ENCODE results near the gene SUV39H2. TPM values are rescaled to one million over a fixed set of nuclear protein-coding genes. Genes with fewer than 3 reads are reported as not detected.

The SUV39H2 gene, protein sequence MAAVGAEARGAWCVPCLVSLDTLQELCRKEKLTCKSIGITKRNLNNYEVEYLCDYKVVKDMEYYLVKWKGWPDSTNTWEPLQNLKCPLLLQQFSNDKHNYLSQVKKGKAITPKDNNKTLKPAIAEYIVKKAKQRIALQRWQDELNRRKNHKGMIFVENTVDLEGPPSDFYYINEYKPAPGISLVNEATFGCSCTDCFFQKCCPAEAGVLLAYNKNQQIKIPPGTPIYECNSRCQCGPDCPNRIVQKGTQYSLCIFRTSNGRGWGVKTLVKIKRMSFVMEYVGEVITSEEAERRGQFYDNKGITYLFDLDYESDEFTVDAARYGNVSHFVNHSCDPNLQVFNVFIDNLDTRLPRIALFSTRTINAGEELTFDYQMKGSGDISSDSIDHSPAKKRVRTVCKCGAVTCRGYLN
- total RNA-seq, result 1 to 10 TPM; 2.4 to 5.1 (median 3.4) TPM
- total RNA-seq (2013), result 5.7 TPM
- 3.6 to 50.1 (median 5.8) reads per million in 29 experiments for total RNA-seq

DNA sequence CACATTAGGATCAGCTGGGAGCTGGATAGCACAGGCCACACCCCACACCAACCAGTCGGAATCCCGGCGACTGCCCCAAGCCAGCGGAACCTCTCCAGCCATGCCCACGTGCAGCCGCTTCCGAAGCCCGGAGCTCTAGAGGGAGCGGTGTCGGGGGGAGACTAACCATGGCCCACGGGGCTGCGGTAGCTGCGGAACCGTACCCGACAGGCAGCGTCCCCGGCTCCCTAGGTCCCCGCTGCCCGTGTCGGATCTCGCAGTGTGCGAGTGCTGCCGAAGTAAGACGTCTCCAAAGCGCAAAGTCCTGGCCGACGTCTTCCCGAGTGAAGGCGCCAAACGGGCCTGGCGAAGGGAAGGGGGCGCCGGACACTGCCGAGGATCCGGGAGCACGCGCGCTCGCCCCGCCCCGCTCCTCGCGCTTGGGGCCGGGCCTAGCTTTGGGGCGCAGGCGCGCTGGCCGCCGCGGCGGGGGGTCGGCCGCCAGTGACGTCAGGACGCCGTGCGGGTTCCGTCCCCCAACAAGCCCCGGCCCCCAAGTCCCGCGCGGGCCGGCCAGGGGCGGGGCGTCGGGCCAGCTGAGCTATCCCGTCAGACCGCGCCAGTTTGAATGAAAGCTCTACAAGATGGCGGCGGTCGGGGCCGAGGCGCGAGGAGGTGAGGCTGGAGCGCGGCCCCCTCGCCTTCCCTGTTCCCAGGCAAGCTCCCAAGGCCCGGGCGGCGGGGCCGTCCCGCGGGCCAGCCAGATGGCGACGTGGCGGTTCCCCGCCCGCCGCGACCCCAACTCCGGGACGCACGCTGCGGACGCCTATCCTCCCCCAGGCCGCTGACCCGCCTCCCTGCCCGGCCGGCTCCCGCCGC, at the start of gene SUV39H2:
Gene SUV39H2 (plus strand): TSS at position 601 of the 858 bp plus-strand sequence. CDS start 23 bp downstream, at position 624.
- peaks cover 31 to 40% (median 35%) of the 10 kb centered on the region in 3 donors for H3K4me1 Mint-ChIP-seq

DNA sequence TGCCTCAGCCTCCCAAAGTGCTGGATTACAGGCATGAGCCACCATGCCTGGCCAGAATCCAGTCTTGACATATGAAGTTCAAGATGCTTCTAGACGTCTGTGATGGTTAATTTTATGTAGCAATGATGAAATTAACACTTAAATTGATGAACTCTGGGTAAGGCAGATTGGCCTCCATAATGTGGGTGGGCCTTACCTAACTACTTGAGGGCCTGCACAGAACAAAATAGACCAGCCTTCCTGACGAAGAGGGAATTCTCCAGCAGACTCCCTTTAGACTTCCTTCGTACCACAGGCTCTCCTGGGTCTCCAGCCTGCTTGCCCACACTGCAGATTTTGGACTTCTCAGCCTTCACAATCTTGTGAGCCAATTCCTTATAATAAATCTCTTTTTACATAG, 45.6 kb upstream of the SUV39H2 start:
- Mint-ChIP-seq H3K27me3 (no peaks in the 10 kb centered on the region), H3K36me3 (peaks cover 11% of the 10 kb centered on the region), H3K4me3 (no peak overlapping the region), H3K9me3 (no peaks in the 10 kb centered on the region), H3K4me1 (peaks cover 9 to 14% (median 13%) of the 10 kb centered on the region in 3 donors), H3K27ac (no peak overlapping the region)
- Histone ChIP-seq H3K9me3 (no peaks in the 10 kb centered on the region), H3K27ac (ENCODE audit: low read length) (no peak overlapping the region), H3K36me3 (ENCODE audit: control insufficient read depth in 2 of 2, extremely low read depth in 1 of 2, insufficient read depth in 1 of 2, low read length in 1 of 2) (no peaks in the 10 kb centered on the region), H3K27me3 (replicated peaks in 1 of 2; ENCODE audit: control insufficient read depth in 2 of 2, extremely low read depth in 1 of 2, insufficient read depth in 2 of 2, low read length in 1 of 2) (no peaks in the 10 kb centered on the region), H3K4me3 (ENCODE audit: control insufficient read depth in 1 of 2, extremely low read depth in 1 of 2, low read length in 1 of 2) (no peak overlapping the region), H3K4me1 (ENCODE audit: control insufficient read depth in 1 of 2, extremely low read depth in 1 of 2, insufficient read depth in 2 of 2, low read length in 2 of 2) (peaks cover 4 to 14% of the 10 kb centered on the region in 2 experiments)
- CTCF ChIA-PET, result no interaction called here
- DNase-seq (no peak), ATAC-seq (replicated peaks in 1 of 4) (no peak)
- WGBS (ENCODE audit: insufficient coverage), result 50% methylated on average over 1 of the region's 3 CpGs
- POLR2A ChIA-PET, result no interaction called here

More for the DNA sequence above, at the start of gene SUV39H2:
- H3K27me3 Mint-ChIP-seq, result no peaks in the 10 kb centered on the region
- DNase-seq, result peak; percentile 70 to 95 (median 81)
- Histone ChIP-seq H3K4me1 (ENCODE audit: control insufficient read depth in 1 of 2, extremely low read depth in 1 of 2, insufficient read depth in 2 of 2, low read length in 2 of 2) (peaks cover 5 to 14% of the 10 kb centered on the region in 2 experiments), H3K4me3 (ENCODE audit: control insufficient read depth in 1 of 2, extremely low read depth in 1 of 2, low read length in 1 of 2) (peak within 1 kb of the TSS; percentile 89 to 98), H3K27ac (ENCODE audit: low read length) (peak within 1 kb of the TSS; percentile 40), H3K36me3 (ENCODE audit: control insufficient read depth in 2 of 2, extremely low read depth in 1 of 2, insufficient read depth in 1 of 2, low read length in 1 of 2) (no peaks in the 10 kb centered on the region), H3K27me3 (replicated peaks in 1 of 2; ENCODE audit: control insufficient read depth in 2 of 2, extremely low read depth in 1 of 2, insufficient read depth in 2 of 2, low read length in 1 of 2) (no peaks in the 10 kb centered on the region), H3K9me3 (no peaks in the 10 kb centered on the region)
- no peaks in the 10 kb centered on the region for H3K9me3 Mint-ChIP-seq
- peak within 1 kb of the TSS; percentile 92 to 93 (median 92) for H3K4me3 Mint-ChIP-seq
- peaks cover 2% of the 10 kb centered on the region for H3K36me3 Mint-ChIP-seq
- WGBS (ENCODE audit: insufficient coverage), result under 1% methylated on average over 99 of the region's 102 CpGs
- H3K27ac Mint-ChIP-seq, result peak within 1 kb of the TSS; percentile 74 to 82
- ChIA-PET POLR2A (interaction anchor here (0.5 to 2.2 kb wide), 4 partner anchors 41 to 319 kb away, joined by 3 to 13 read pairs (median 5); partner anchors contain the start of genes CDNF (in 1 of the 2), HSPA14 (in 1 of the 2) and MSANTD7 (in 1 of the 2)), CTCF (interaction anchor here (0.6 to 2.2 kb wide), 6 partner anchors 11 to 616 kb away, joined by 3 to 13 read pairs (median 3); partner anchors contain the start of genes CDNF (in 1 of the 2), HSPA14 (in 1 of the 2) and MSANTD7 (in 1 of the 2))
- ATAC-seq (replicated peaks in 1 of 4), result peak; percentile 89 to 93 (median 93)

GRCh38 chr10:14836208-14836607, 42.5 kb upstream of the SUV39H2 start:
- no peaks in the 10 kb centered on the region for H3K27me3 Mint-ChIP-seq
- H3K27ac Mint-ChIP-seq, result no peak overlapping the region
- Histone ChIP-seq H3K27ac (ENCODE audit: low read length) (no peak overlapping the region), H3K27me3 (replicated peaks in 1 of 2; ENCODE audit: control insufficient read depth in 2 of 2, extremely low read depth in 1 of 2, insufficient read depth in 2 of 2, low read length in 1 of 2) (no peaks in the 10 kb centered on the region), H3K4me1 (ENCODE audit: control insufficient read depth in 1 of 2, extremely low read depth in 1 of 2, insufficient read depth in 2 of 2, low read length in 2 of 2) (peaks cover 11 to 26% of the 10 kb centered on the region in 2 experiments), H3K4me3 (ENCODE audit: control insufficient read depth in 1 of 2, extremely low read depth in 1 of 2, low read length in 1 of 2) (no peak overlapping the region), H3K36me3 (ENCODE audit: control insufficient read depth in 2 of 2, extremely low read depth in 1 of 2, insufficient read depth in 1 of 2, low read length in 1 of 2) (peaks cover 0 to under 1% of the 10 kb centered on the region in 2 donors), H3K9me3 (no peaks in the 10 kb centered on the region)
- POLR2A ChIA-PET, result interaction anchor here in 1 of 2 donors (1.2 kb wide), 1 partner anchor 293 kb away, joined by 3 read pairs; no protein-coding TSS in a partner anchor
- no peak for ATAC-seq (replicated peaks in 1 of 4)
- CTCF ChIA-PET, result interaction anchor here (0.6 to 1.4 kb wide), 5 partner anchors 11 to 328 kb away, joined by 3 to 6 read pairs (median 3); no protein-coding TSS in a partner anchor
- H3K36me3 Mint-ChIP-seq, result peaks cover 16% of the 10 kb centered on the region
- WGBS (ENCODE audit: insufficient coverage), result no CpG with 5 or more reads among the region's 2 CpGs
- peaks cover 24 to 31% (median 27%) of the 10 kb centered on the region in 3 donors for H3K4me1 Mint-ChIP-seq
- H3K9me3 Mint-ChIP-seq, result no peaks in the 10 kb centered on the region
- no peak for DNase-seq
- no peak overlapping the region for H3K4me3 Mint-ChIP-seq

GRCh38 chr10:14837003-14837756, 41.5 kb upstream of the SUV39H2 start:
- Mint-ChIP-seq H3K9me3 (no peaks in the 10 kb centered on the region), H3K4me3 (peak overlapping the region; percentile 88 to 97 (median 92)), H3K27me3 (no peaks in the 10 kb centered on the region), H3K27ac (peak overlapping the region; percentile 95 to 96), H3K36me3 (peaks cover 21% of the 10 kb centered on the region), H3K4me1 (peaks cover 27 to 33% (median 33%) of the 10 kb centered on the region in 3 donors)
- Histone ChIP-seq H3K4me1 (ENCODE audit: control insufficient read depth in 1 of 2, extremely low read depth in 1 of 2, insufficient read depth in 2 of 2, low read length in 2 of 2) (peaks cover 11 to 26% of the 10 kb centered on the region in 2 experiments), H3K36me3 (ENCODE audit: control insufficient read depth in 2 of 2, extremely low read depth in 1 of 2, insufficient read depth in 1 of 2, low read length in 1 of 2) (peaks cover 0 to 10% of the 10 kb centered on the region in 2 donors), H3K9me3 (no peaks in the 10 kb centered on the region), H3K4me3 (ENCODE audit: control insufficient read depth in 1 of 2, extremely low read depth in 1 of 2, low read length in 1 of 2) (peak overlapping the region; percentile 97 to 100), H3K27me3 (replicated peaks in 1 of 2; ENCODE audit: control insufficient read depth in 2 of 2, extremely low read depth in 1 of 2, insufficient read depth in 2 of 2, low read length in 1 of 2) (no peaks in the 10 kb centered on the region), H3K27ac (ENCODE audit: low read length) (peak overlapping the region; percentile 92)
- CTCF ChIA-PET, result interaction anchor here (0.5 to 2.2 kb wide), 22 partner anchors 10 to 1535 kb away, joined by 3 to 13 read pairs (median 4); partner anchors contain the start of gene SUV39H2 (in 1 of the 2)
- DNase-seq, result no peak
- POLR2A ChIA-PET, result interaction anchor here (0.6 to 2.2 kb wide), 26 partner anchors 10 to 652 kb away, joined by 3 to 14 read pairs (median 3); partner anchors contain the start of genes RPP38 (in 1 of the 2) and SUV39H2 (in 1 of the 2)
- 23% methylated on average over 13 of the region's 14 CpGs for WGBS (ENCODE audit: insufficient coverage)
- ATAC-seq (replicated peaks in 1 of 4), result no peak

- CTCF ChIA-PET, result interaction anchor here (0.5 to 2.2 kb wide), 22 partner anchors 9 to 1536 kb away, joined by 3 to 13 read pairs (median 4); partner anchors contain the start of gene SUV39H2 (in 1 of the 2)
- Histone ChIP-seq H3K27ac (ENCODE audit: low read length) (peak within 1 kb of the TSS; percentile 92), H3K4me1 (ENCODE audit: control insufficient read depth in 1 of 2, extremely low read depth in 1 of 2, insufficient read depth in 2 of 2, low read length in 2 of 2) (peaks cover 11 to 26% of the 10 kb centered on the region in 2 experiments), H3K36me3 (ENCODE audit: control insufficient read depth in 2 of 2, extremely low read depth in 1 of 2, insufficient read depth in 1 of 2, low read length in 1 of 2) (peaks cover 0 to 18% of the 10 kb centered on the region in 2 donors), H3K27me3 (replicated peaks in 1 of 2; ENCODE audit: control insufficient read depth in 2 of 2, extremely low read depth in 1 of 2, insufficient read depth in 2 of 2, low read length in 1 of 2) (no peaks in the 10 kb centered on the region), H3K9me3 (no peaks in the 10 kb centered on the region), H3K4me3 (ENCODE audit: control insufficient read depth in 1 of 2, extremely low read depth in 1 of 2, low read length in 1 of 2) (peak within 1 kb of the TSS; percentile 97 to 100)
- Mint-ChIP-seq H3K4me1 (peaks cover 27 to 35% (median 33%) of the 10 kb centered on the region in 3 donors), H3K4me3 (peak within 1 kb of the TSS; percentile 88 to 97 (median 92)), H3K27me3 (no peaks in the 10 kb centered on the region), H3K36me3 (peaks cover 22% of the 10 kb centered on the region), H3K9me3 (no peaks in the 10 kb centered on the region), H3K27ac (peak within 1 kb of the TSS; percentile 95 to 96)
- ATAC-seq (replicated peaks in 1 of 4) (peak; percentile 93 to 96 (median 95)), DNase-seq (peak; percentile 97 to 100 (median 99))
- POLR2A ChIA-PET, result interaction anchor here (0.5 to 2.2 kb wide), 27 partner anchors 9 to 906 kb away, joined by 3 to 14 read pairs (median 4); partner anchors contain the start of genes MEIG1 (in 1 of the 2), RPP38 (in 1 of the 2) and SUV39H2 (in 1 of the 2)
- WGBS (ENCODE audit: insufficient coverage), result under 1% methylated on average over 72 of the region's 72 CpGs
Measured at GRCh38 chr10:14837757-14838581, 40.7 kb upstream of the SUV39H2 start, which contains the start of the genes CDNF, HSPA14 and MSANTD7. Gene CDNF, minus strand, starts transcription at chr10:14838037. Its CDS starts 91 bp downstream, at chr10:14837946. Gene HSPA14, plus strand, starts transcription at chr10:14838306. Its CDS starts 97 bp downstream, at chr10:14838403. Gene MSANTD7, plus strand, starts transcription at chr10:14838306. Its CDS starts 3,979 bp downstream, at chr10:14842285.

All from T-cell (primary cell).